GM12891 (cell line): ENCODE results near the gene MARCO.

Experiments used
- POLR2A ChIP-seq: IDR thresholded peaks from 2 replicates; pipeline ENCODE4 v1.6.1; 2011; ENCODE audit warnings: low read depth, low read length, control low read depth
- POLR2AphosphoS5 ChIP-seq: IDR thresholded peaks from 2 replicates; pipeline ENCODE4 v1.6.1; 2011; ENCODE audit warnings: low read depth, low read length, control low read depth
- SPI1 ChIP-seq: IDR thresholded peaks from 2 replicates; pipeline ENCODE4 v1.6.1; 2011; ENCODE audit warnings: low read depth, low read length, control low read depth
- TAF1 ChIP-seq: IDR thresholded peaks from 2 replicates; pipeline ENCODE4 v1.6.1; 2011; ENCODE audit warnings: low read depth, low read length, control low read depth

- no peak for TF ChIP-seq POLR2A
- TF ChIP-seq POLR2AphosphoS5: no peak
- no peak for TF ChIP-seq TAF1
- no peak for TF ChIP-seq SPI1
Observed at GRCh38 chr2:119009110-119009509, 67.1 kb downstream of the MARCO start.
